Measurements from ENCODE around the gene ZNF646. TPM values are rescaled to one million over a fixed set of nuclear protein-coding genes. Genes with fewer than 3 reads are reported as not detected.

ZNF646 gene
- total and polyA plus RNA-seq, 2 experiments from 2014 or later: 7.1 to 32.6 TPM

- H3K9me3 ChIP-seq (ENCODE audit: low read depth): no peaks in the 10 kb centered on the region
- TF ChIP-seq CTCF (IDR thresholded peaks at IDR 0.05; ENCODE audit: low read depth, low read length): no peak
- H3K4me1 ChIP-seq (ENCODE audit: low read depth): peaks cover 5% of the 10 kb centered on the region
- H3K27me3 ChIP-seq: no peaks in the 10 kb centered on the region
- H3K27ac ChIP-seq: peak overlapping the region; percentile 7
- peak in 1 of 2 donors; percentile 57 for DNase-seq (ENCODE audit: low read depth in 1 of 2, low spot score in 1 of 2)
- H3K4me3 ChIP-seq: peak overlapping the region; percentile 98
- no peaks in the 10 kb centered on the region for H3K36me3 ChIP-seq
Measured at GRCh38 chr16:31071861-31072260, 2.4 kb upstream of the ZNF646 start.

- Histone ChIP-seq H3K36me3 (peaks cover 6% of the 10 kb centered on the region), H3K9me3 (ENCODE audit: low read depth) (no peaks in the 10 kb centered on the region), H3K27ac (peak overlapping the region; percentile 87), H3K4me3 (peak overlapping the region; percentile 98), H3K27me3 (no peaks in the 10 kb centered on the region), H3K4me1 (ENCODE audit: low read depth) (peaks cover 5% of the 10 kb centered on the region)
- no peak for TF ChIP-seq CTCF (IDR thresholded peaks at IDR 0.05; ENCODE audit: low read depth, low read length)
- DNase-seq (ENCODE audit: low read depth in 1 of 2, low spot score in 1 of 2): peak in 1 of 2 donors; percentile 48
Measured at GRCh38 chr16:31072540-31073141, 1.6 kb upstream of the ZNF646 start.

GRCh38 chr16:31073142-31073969 is 866 bp upstream of the ZNF646 start:
- H3K36me3 ChIP-seq: peaks cover 12% of the 10 kb centered on the region
- peaks cover 5% of the 10 kb centered on the region for H3K4me1 ChIP-seq (ENCODE audit: low read depth)
- no peaks in the 10 kb centered on the region for H3K27me3 ChIP-seq
- peak; percentile 94 to 95 for DNase-seq (ENCODE audit: low read depth in 1 of 2, low spot score in 1 of 2)
- H3K4me3 ChIP-seq: peak overlapping the region; percentile 98
- no peak for TF ChIP-seq CTCF (IDR thresholded peaks at IDR 0.05; ENCODE audit: low read depth, low read length)
- no peaks in the 10 kb centered on the region for H3K9me3 ChIP-seq (ENCODE audit: low read depth)
- peak overlapping the region; percentile 87 for H3K27ac ChIP-seq

GRCh38 chr16:31074814-31075183 is 577 bp downstream of the ZNF646 start:
- no peak for TF ChIP-seq CTCF (IDR thresholded peaks at IDR 0.05; ENCODE audit: low read depth, low read length)
- no peaks in the 10 kb centered on the region for H3K27me3 ChIP-seq
- peaks cover 19% of the 10 kb centered on the region for H3K36me3 ChIP-seq
- no peaks in the 10 kb centered on the region for H3K9me3 ChIP-seq (ENCODE audit: low read depth)
- peak overlapping the region; percentile 77 for H3K27ac ChIP-seq
- DNase-seq (ENCODE audit: low read depth in 1 of 2, low spot score in 1 of 2): no peak
- H3K4me1 ChIP-seq (ENCODE audit: low read depth): peaks cover 5% of the 10 kb centered on the region
- peak overlapping the region; percentile 98 for H3K4me3 ChIP-seq

DNA sequence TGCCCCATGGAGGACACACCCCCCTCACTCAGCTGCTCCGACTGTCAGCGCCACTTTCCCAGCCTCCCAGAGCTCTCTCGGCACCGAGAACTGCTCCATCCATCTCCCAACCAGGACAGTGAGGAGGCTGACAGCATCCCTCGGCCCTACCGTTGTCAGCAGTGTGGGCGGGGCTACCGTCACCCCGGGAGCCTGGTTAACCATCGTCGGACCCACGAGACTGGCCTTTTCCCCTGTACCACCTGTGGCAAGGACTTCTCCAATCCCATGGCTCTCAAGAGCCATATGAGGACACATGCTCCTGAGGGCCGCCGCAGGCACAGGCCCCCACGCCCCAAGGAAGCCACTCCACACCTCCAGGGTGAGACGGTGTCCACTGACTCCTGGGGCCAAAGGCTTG is 2.1 kb downstream of the ZNF646 start:
- Histone ChIP-seq H3K4me1 (ENCODE audit: low read depth) (peaks cover 5% of the 10 kb centered on the region), H3K27me3 (no peaks in the 10 kb centered on the region), H3K4me3 (no peak overlapping the region), H3K9me3 (ENCODE audit: low read depth) (no peaks in the 10 kb centered on the region), H3K36me3 (peaks cover 25% of the 10 kb centered on the region), H3K27ac (no peak overlapping the region)
- DNase-seq (ENCODE audit: low read depth in 1 of 2, low spot score in 1 of 2): no peak
- TF ChIP-seq CTCF (IDR thresholded peaks at IDR 0.05; ENCODE audit: low read depth, low read length): no peak
